Skeletal muscle satellite cell (primary cell): ENCODE data around the gene PLCG2.
"Not testable (repeated sequence)": the region's sequence is repeated elsewhere in the genome, so short reads cannot be mapped to it uniquely, and the experiment has no call there.

Experiments
- H3K27me3 ChIP-seq: 2 replicates; pipeline ENCODE4 v1.7.0; 2013; ENCODE audit warnings: low read length; ENCODE audit not compliant: control insufficient read depth, insufficient read depth
- H3K36me3 ChIP-seq: 2 replicates; pipeline ENCODE4 v1.7.0; 2013; ENCODE audit warnings: mild to moderate bottlenecking, control low read depth, low read length; ENCODE audit not compliant: insufficient read depth
- H3K4me1 ChIP-seq: 2 replicates; pipeline ENCODE4 v1.7.0; 2013; ENCODE audit warnings: low read length; ENCODE audit not compliant: control insufficient read depth, insufficient read depth
- H3K4me2 ChIP-seq: 2 replicates; pipeline ENCODE4 v1.7.0; 2013; ENCODE audit warnings: mild to moderate bottlenecking, low read length
- H3K4me3 ChIP-seq: 2 replicates; pipeline ENCODE4 v1.7.0; 2013; ENCODE audit warnings: low read length
- H3K9ac ChIP-seq: 2 replicates; pipeline ENCODE4 v1.7.0; 2013; ENCODE audit warnings: mild to moderate bottlenecking, low read depth, low read length, moderate library complexity
- H3K9me3 ChIP-seq: replicated peaks from 2 replicates; pipeline ENCODE4 v1.7.0; 2013; ENCODE audit warnings: mild to moderate bottlenecking, control low read depth, low read length

The PLCG2 gene

GRCh38 chr16:82005027-82005830 lies 226.1 kb downstream of the PLCG2 start:
- H3K36me3 ChIP-seq: no peaks in the 10 kb centered on the region
- H3K4me2 ChIP-seq: no peak overlapping the region

GRCh38 chr16:82006036-82006435 lies 226.9 kb downstream of the PLCG2 start:
- no peaks in the 10 kb centered on the region for H3K9me3 ChIP-seq
- peaks cover 11% of the 10 kb centered on the region for H3K27me3 ChIP-seq
- H3K4me3 ChIP-seq: no peak overlapping the region
- no peak overlapping the region for H3K4me2 ChIP-seq
- no peaks in the 10 kb centered on the region for H3K36me3 ChIP-seq
- H3K4me1 ChIP-seq: no peaks in the 10 kb centered on the region
- H3K9ac ChIP-seq: no peak overlapping the region

More at GRCh38 chr16:82005027-82005830, 226.1 kb downstream of the PLCG2 start:
- Histone ChIP-seq H3K27me3 (peaks cover 5% of the 10 kb centered on the region), H3K4me1 (no peaks in the 10 kb centered on the region), H3K9me3 (no peaks in the 10 kb centered on the region), H3K4me3 (no peak overlapping the region), H3K9ac (no peak overlapping the region)

- no peak overlapping the region for H3K4me2 ChIP-seq
- peaks cover 18% of the 10 kb centered on the region for H3K27me3 ChIP-seq
- no peak overlapping the region for H3K4me3 ChIP-seq
- no peaks in the 10 kb centered on the region for H3K9me3 ChIP-seq
- H3K9ac ChIP-seq: no peak overlapping the region
- no peaks in the 10 kb centered on the region for H3K36me3 ChIP-seq
- no peaks in the 10 kb centered on the region for H3K4me1 ChIP-seq
These were observed 228.1 kb downstream of the PLCG2 start for GRCh38 chr16:82007189-82007588.

- Histone ChIP-seq H3K27me3 (peaks cover 22% of the 10 kb centered on the region), H3K4me2 (no peak overlapping the region), H3K9me3 (no peaks in the 10 kb centered on the region), H3K36me3 (no peaks in the 10 kb centered on the region), H3K9ac (no peak overlapping the region), H3K4me3 (no peak overlapping the region), H3K4me1 (no peaks in the 10 kb centered on the region)
These were observed 230.0 kb downstream of the PLCG2 start for GRCh38 chr16:82008957-82009592.

GRCh38 chr16:82009789-82010188 lies 230.7 kb downstream of the PLCG2 start:
- H3K9ac ChIP-seq, H3K4me1 ChIP-seq, H3K9me3 ChIP-seq, H3K4me3 ChIP-seq, H3K36me3 ChIP-seq, H3K4me2 ChIP-seq: not testable (repeated sequence)
- peaks cover 22% of the 10 kb centered on the region for H3K27me3 ChIP-seq

- Histone ChIP-seq H3K4me1 (no peaks in the 10 kb centered on the region), H3K27me3 (peaks cover 22% of the 10 kb centered on the region), H3K4me2 (no peak overlapping the region), H3K36me3 (no peaks in the 10 kb centered on the region), H3K9ac (no peak overlapping the region), H3K9me3 (no peaks in the 10 kb centered on the region), H3K4me3 (no peak overlapping the region)
These were observed 231.6 kb downstream of the PLCG2 start for GRCh38 chr16:82010649-82011048.

- H3K27me3 ChIP-seq: peaks cover 22% of the 10 kb centered on the region
- no peak within 1 kb of the TSS for H3K9ac ChIP-seq
- no peak within 1 kb of the TSS for H3K4me2 ChIP-seq
- H3K4me3 ChIP-seq: peak within 1 kb of the TSS; percentile 11
- H3K36me3 ChIP-seq: no peaks in the 10 kb centered on the region
- H3K4me1 ChIP-seq: no peaks in the 10 kb centered on the region
- H3K9me3 ChIP-seq: no peaks in the 10 kb centered on the region
These were observed 232.1 kb downstream of the PLCG2 start, which contains the start of gene SDR42E1 for GRCh38 chr16:82011199-82011641. TSS of gene SDR42E1 (minus strand) at chr16:82011470. CDS start at chr16:82000858, 10,612 bp downstream.
